Smooth muscle cell (in vitro differentiated cells): ENCODE results near the gene CRIM1. TPM values are rescaled to one million over a fixed set of nuclear protein-coding genes. Genes with fewer than 3 reads are reported as not detected.
A peak's percentile ranks its signal among the peaks of the same experiment; 100 is the strongest.

ENCODE experiments used
- DNase-seq: peaks from one replicate; lab custom pipeline; 2025; ENCODE audit not compliant: unreplicated experiment; lab: John Stamatoyannopoulos, UW
- H2AFZ ChIP-seq: fragments of 200-600 bp; sonication (generic); 2 replicates; pipeline ENCODE4 v1.6.0; 2016; ENCODE audit warnings: antibody characterized with exemption, low read depth, mild to moderate bottlenecking
- H3F3A ChIP-seq: fragments of 200-600 bp; sonication (generic); 2 replicates; pipeline ENCODE4 v1.6.0; 2017; ENCODE audit warnings: antibody characterized with exemption, low read depth
- H3K27ac ChIP-seq: fragments of 200-600 bp; sonication (generic); 2 replicates; pipeline ENCODE4 v1.5.1; 2016; ENCODE audit warnings: low read depth, mild to moderate bottlenecking
- H3K27me3 ChIP-seq: fragments of 200-600 bp; sonication (generic); 2 replicates; pipeline ENCODE4 v1.6.1; 2016; ENCODE audit warnings: low read depth, mild to moderate bottlenecking
- H3K36me3 ChIP-seq: fragments of 200-600 bp; sonication (generic); 2 replicates; pipeline ENCODE4 v1.5.1; 2016; ENCODE audit warnings: low read depth
- H3K4me1 ChIP-seq: fragments of 200-600 bp; sonication (generic); 2 replicates; pipeline ENCODE4 v1.5.1; 2016; ENCODE audit warnings: low read depth
- H3K4me2 ChIP-seq: fragments of 200-600 bp; sonication (generic); 2 replicates; pipeline ENCODE4 v1.6.0; 2016; ENCODE audit warnings: mild to moderate bottlenecking
- H3K4me3 ChIP-seq: fragments of 200-600 bp; sonication (generic); 2 replicates; pipeline ENCODE4 v1.5.1; 2016; ENCODE audit warnings: mild to moderate bottlenecking
- H3K79me2 ChIP-seq: fragments of 200-600 bp; sonication (generic); 2 replicates; pipeline ENCODE4 v1.6.0; 2016; ENCODE audit warnings: low read depth, mild to moderate bottlenecking
- H3K9ac ChIP-seq: fragments of 200-600 bp; sonication (generic); 2 replicates; pipeline ENCODE4 v1.6.0; 2016; ENCODE audit warnings: low read depth
- H3K9me3 ChIP-seq: fragments of 200-600 bp; sonication (generic); replicated peaks from 2 replicates; pipeline ENCODE4 v1.5.1; 2016; ENCODE audit warnings: low read depth
- H4K20me1 ChIP-seq: fragments of 200-600 bp; sonication (generic); 2 replicates; pipeline ENCODE4 v1.6.0; 2016; ENCODE audit warnings: low read depth
- CTCF ChIP-seq: fragments of 200-600 bp; sonication (generic); IDR thresholded peaks from 2 replicates; pipeline ENCODE4 v1.5.1; 2017; ENCODE audit warnings: borderline replicate concordance, mild to moderate bottlenecking, antibody characterized with exemption; ENCODE audit not compliant: insufficient read depth, poor library complexity, severe bottlenecking
- whole genome bisulfite sequencing: methylation state at CpG from one replicate; pipeline ENCODE4 v1.1.7; 2016; ENCODE audit warnings: low lambda C conversion rate; 5-methylcytosine and 5-hydroxymethylcytosine counted together
- polyA plus RNA-seq: library from polyadenylated mRNA; unstranded; fragments of >200 nt; fragmentation: Nextera tagmentation; extraction: Ambion mirVana; gene quantifications from 2 replicates; pipeline ENCODE4 v1.2.1, GENCODE V29; 2016
- total RNA-seq: library from RNA; depleted of rRNA; stranded (reverse); fragments of >200 nt; gene quantifications from 2 replicates; pipeline ENCODE4 v1.2.3, GENCODE V29; 2014

CRIM1 gene
- total and polyA plus RNA-seq, 2 experiments from 2014 or later: 10.1 to 28.0 TPM

- H3K4me2 ChIP-seq: peak overlapping the region; percentile 30
- peaks cover 23% of the 10 kb centered on the region for H3K79me2 ChIP-seq
- WGBS: 55% methylated on average over 8 of the region's 8 CpGs
- H2AFZ ChIP-seq: no peak overlapping the region
- H3K9ac ChIP-seq: no peak overlapping the region
- H4K20me1 ChIP-seq: peaks cover 35% of the 10 kb centered on the region
- no peaks in the 10 kb centered on the region for H3F3A ChIP-seq
- no peak for TF ChIP-seq CTCF
- no peaks in the 10 kb centered on the region for H3K9me3 ChIP-seq
- DNase-seq: no peak
- H3K36me3 ChIP-seq: no peaks in the 10 kb centered on the region
- H3K27me3 ChIP-seq: no peaks in the 10 kb centered on the region
- no peak overlapping the region for H3K27ac ChIP-seq
- no peak overlapping the region for H3K4me3 ChIP-seq
- H3K4me1 ChIP-seq: peaks cover 24% of the 10 kb centered on the region
Observed at GRCh38 chr2:36376319-36376765, 20.8 kb downstream of the CRIM1 start.

- Histone ChIP-seq H3K4me1 (peaks cover 16% of the 10 kb centered on the region), H3K9ac (no peak overlapping the region), H3K4me3 (no peak overlapping the region), H3K9me3 (no peaks in the 10 kb centered on the region), H3K36me3 (no peaks in the 10 kb centered on the region), H3F3A (no peaks in the 10 kb centered on the region), H3K27ac (no peak overlapping the region), H3K27me3 (no peaks in the 10 kb centered on the region), H3K4me2 (no peak overlapping the region), H2AFZ (no peak overlapping the region), H4K20me1 (peaks cover 35% of the 10 kb centered on the region), H3K79me2 (peaks cover 19% of the 10 kb centered on the region)
- no peak for TF ChIP-seq CTCF
- 93% methylated on average over 5 of the region's 5 CpGs for WGBS
- no peak for DNase-seq
Observed at GRCh38 chr2:36376992-36377738, 21.6 kb downstream of the CRIM1 start.

- Histone ChIP-seq H3K9ac (no peak overlapping the region), H3K4me2 (peak overlapping the region; percentile 39), H3K79me2 (peaks cover 17% of the 10 kb centered on the region), H3K4me1 (peaks cover 7% of the 10 kb centered on the region), H3K27ac (no peak overlapping the region), H4K20me1 (peaks cover 50% of the 10 kb centered on the region), H3K9me3 (no peaks in the 10 kb centered on the region), H3K4me3 (no peak overlapping the region), H3K36me3 (no peaks in the 10 kb centered on the region), H3F3A (no peaks in the 10 kb centered on the region), H3K27me3 (no peaks in the 10 kb centered on the region), H2AFZ (no peak overlapping the region)
- no peak for DNase-seq
- no peak for TF ChIP-seq CTCF
- WGBS: 93% methylated on average over 3 of the region's 3 CpGs
Observed at GRCh38 chr2:36379710-36380448, 24.3 kb downstream of the CRIM1 start.
